Measurements from ENCODE around the gene SAP30BP.

SAP30BP gene

GRCh38 chr17:75625813-75626486 is 41.2 kb upstream of the SAP30BP start:
- Histone ChIP-seq H3K9me3 (ENCODE audit: control insufficient read depth in 1 of 2, low read length in 2 of 2) (no peaks in the 10 kb centered on the region), H3K36me3 (ENCODE audit: control insufficient read depth in 1 of 2, insufficient read depth in 2 of 2, low read length in 2 of 2) (peaks cover 14 to 78% of the 10 kb centered on the region in 2 donors), H3K27ac (ENCODE audit: low read depth, low read length) (no peak overlapping the region), H3K27me3 (ENCODE audit: control insufficient read depth in 1 of 2, insufficient read depth in 2 of 2, low read length in 2 of 2) (no peaks in the 10 kb centered on the region), H3K4me1 (ENCODE audit: control insufficient read depth in 1 of 2, insufficient read depth in 2 of 2, low read length in 2 of 2) (no peaks in the 10 kb centered on the region), H3K9ac (ENCODE audit: low read depth in 1 of 2, low read length in 2 of 2) (no peak overlapping the region), H3K4me3 (ENCODE audit: low read depth in 1 of 2, low read length in 2 of 2) (no peak overlapping the region)

- H3K27me3 ChIP-seq (ENCODE audit: control insufficient read depth in 1 of 2, insufficient read depth in 2 of 2, low read length in 2 of 2) = no peaks in the 10 kb centered on the region
- no peak overlapping the region for H3K27ac ChIP-seq (ENCODE audit: low read depth, low read length)
- no peak overlapping the region for H3K9ac ChIP-seq (ENCODE audit: low read depth in 1 of 2, low read length in 2 of 2)
- H3K4me3 ChIP-seq (ENCODE audit: low read depth in 1 of 2, low read length in 2 of 2) = no peak overlapping the region
- no peaks in the 10 kb centered on the region for H3K9me3 ChIP-seq (ENCODE audit: control insufficient read depth in 1 of 2, low read length in 2 of 2)
- peaks cover 11 to 72% of the 10 kb centered on the region in 2 donors for H3K36me3 ChIP-seq (ENCODE audit: control insufficient read depth in 1 of 2, insufficient read depth in 2 of 2, low read length in 2 of 2)
- H3K4me1 ChIP-seq (ENCODE audit: control insufficient read depth in 1 of 2, insufficient read depth in 2 of 2, low read length in 2 of 2) = no peaks in the 10 kb centered on the region
Measured at GRCh38 chr17:75626496-75627038, 40.6 kb upstream of the SAP30BP start.

DNA sequence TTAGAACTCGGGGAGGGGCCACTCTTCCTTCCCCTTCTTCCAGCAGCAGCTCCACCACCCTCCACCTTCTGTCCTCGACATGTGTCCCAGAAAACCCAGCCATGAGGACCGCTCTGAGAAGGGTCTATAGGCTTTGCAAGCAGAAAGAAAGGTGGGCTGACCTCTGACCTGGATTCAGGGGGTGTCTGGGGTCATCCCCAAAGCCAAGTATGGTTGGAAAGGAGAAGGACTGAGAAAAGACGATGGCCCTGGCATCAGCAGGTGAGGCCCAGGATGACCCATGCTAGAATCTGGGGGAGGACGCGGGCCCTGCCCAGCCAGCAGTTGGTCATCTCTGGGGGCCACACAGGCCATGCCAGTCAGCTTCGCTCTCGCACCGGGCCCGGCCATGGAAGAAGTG is 40.0 kb upstream of the SAP30BP start:
- Histone ChIP-seq H3K4me3 (ENCODE audit: low read depth in 1 of 2, low read length in 2 of 2) (no peak overlapping the region), H3K4me1 (ENCODE audit: control insufficient read depth in 1 of 2, insufficient read depth in 2 of 2, low read length in 2 of 2) (peaks cover 0 to 3% of the 10 kb centered on the region in 2 donors), H3K27ac (ENCODE audit: low read depth, low read length) (no peak overlapping the region), H3K9ac (ENCODE audit: low read depth in 1 of 2, low read length in 2 of 2) (no peak overlapping the region), H3K27me3 (ENCODE audit: control insufficient read depth in 1 of 2, insufficient read depth in 2 of 2, low read length in 2 of 2) (no peaks in the 10 kb centered on the region), H3K36me3 (ENCODE audit: control insufficient read depth in 1 of 2, insufficient read depth in 2 of 2, low read length in 2 of 2) (peaks cover 11 to 71% of the 10 kb centered on the region in 2 donors), H3K9me3 (ENCODE audit: control insufficient read depth in 1 of 2, low read length in 2 of 2) (no peaks in the 10 kb centered on the region)

GRCh38 chr17:75628425-75628824 is 38.7 kb upstream of the SAP30BP start:
- Histone ChIP-seq H3K9me3 (ENCODE audit: control insufficient read depth in 1 of 2, low read length in 2 of 2) (no peaks in the 10 kb centered on the region), H3K27ac (ENCODE audit: low read depth, low read length) (no peak overlapping the region), H3K4me3 (ENCODE audit: low read depth in 1 of 2, low read length in 2 of 2) (no peak overlapping the region), H3K27me3 (ENCODE audit: control insufficient read depth in 1 of 2, insufficient read depth in 2 of 2, low read length in 2 of 2) (no peaks in the 10 kb centered on the region), H3K36me3 (ENCODE audit: control insufficient read depth in 1 of 2, insufficient read depth in 2 of 2, low read length in 2 of 2) (peaks cover 11 to 63% of the 10 kb centered on the region in 2 donors), H3K4me1 (ENCODE audit: control insufficient read depth in 1 of 2, insufficient read depth in 2 of 2, low read length in 2 of 2) (peaks cover 9 to 13% of the 10 kb centered on the region in 2 donors), H3K9ac (ENCODE audit: low read depth in 1 of 2, low read length in 2 of 2) (no peak overlapping the region)

DNA sequence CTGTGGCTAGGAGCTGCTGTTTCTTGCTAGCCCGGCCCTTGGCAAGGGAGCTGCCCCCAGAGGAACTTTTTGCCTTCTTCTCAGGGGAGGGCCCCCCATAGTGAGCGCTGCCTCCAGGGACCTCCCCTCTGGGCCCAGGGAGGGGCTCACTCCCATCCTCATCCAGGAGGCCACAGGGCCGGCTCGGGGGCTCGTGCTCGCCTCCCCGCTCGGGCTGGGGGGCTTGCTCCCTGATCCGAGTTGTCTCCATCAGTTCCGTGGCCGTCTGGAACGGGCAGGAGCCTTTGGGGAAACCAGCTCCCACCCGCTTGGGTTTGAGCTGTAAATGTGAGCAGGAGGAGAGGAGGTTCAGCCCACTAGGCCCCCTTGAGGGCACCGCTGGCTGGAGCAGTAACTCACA is 38.0 kb upstream of the SAP30BP start:
- H3K36me3 ChIP-seq (ENCODE audit: control insufficient read depth in 1 of 2, insufficient read depth in 2 of 2, low read length in 2 of 2) = peaks cover 11 to 56% of the 10 kb centered on the region in 2 donors
- no peaks in the 10 kb centered on the region for H3K9me3 ChIP-seq (ENCODE audit: control insufficient read depth in 1 of 2, low read length in 2 of 2)
- H3K27me3 ChIP-seq (ENCODE audit: control insufficient read depth in 1 of 2, insufficient read depth in 2 of 2, low read length in 2 of 2) = no peaks in the 10 kb centered on the region
- no peak overlapping the region for H3K4me3 ChIP-seq (ENCODE audit: low read depth in 1 of 2, low read length in 2 of 2)
- peaks cover 17 to 21% of the 10 kb centered on the region in 2 donors for H3K4me1 ChIP-seq (ENCODE audit: control insufficient read depth in 1 of 2, insufficient read depth in 2 of 2, low read length in 2 of 2)
- H3K9ac ChIP-seq (ENCODE audit: low read depth in 1 of 2, low read length in 2 of 2) = no peak overlapping the region
- no peak overlapping the region for H3K27ac ChIP-seq (ENCODE audit: low read depth, low read length)

GRCh38 chr17:75630071-75630917 is 36.8 kb upstream of the SAP30BP start:
- Histone ChIP-seq H3K9ac (ENCODE audit: low read depth in 1 of 2, low read length in 2 of 2) (no peak overlapping the region), H3K27ac (ENCODE audit: low read depth, low read length) (no peak overlapping the region), H3K4me3 (ENCODE audit: low read depth in 1 of 2, low read length in 2 of 2) (no peak overlapping the region), H3K36me3 (ENCODE audit: control insufficient read depth in 1 of 2, insufficient read depth in 2 of 2, low read length in 2 of 2) (peaks cover 11 to 44% of the 10 kb centered on the region in 2 donors), H3K9me3 (ENCODE audit: control insufficient read depth in 1 of 2, low read length in 2 of 2) (no peaks in the 10 kb centered on the region), H3K27me3 (ENCODE audit: control insufficient read depth in 1 of 2, insufficient read depth in 2 of 2, low read length in 2 of 2) (no peaks in the 10 kb centered on the region), H3K4me1 (ENCODE audit: control insufficient read depth in 1 of 2, insufficient read depth in 2 of 2, low read length in 2 of 2) (peaks cover 28 to 32% of the 10 kb centered on the region in 2 donors)

- no peaks in the 10 kb centered on the region for H3K27me3 ChIP-seq (ENCODE audit: control insufficient read depth in 1 of 2, insufficient read depth in 2 of 2, low read length in 2 of 2)
- peaks cover 37 to 43% of the 10 kb centered on the region in 2 donors for H3K4me1 ChIP-seq (ENCODE audit: control insufficient read depth in 1 of 2, insufficient read depth in 2 of 2, low read length in 2 of 2)
- H3K27ac ChIP-seq (ENCODE audit: low read depth, low read length) = no peak overlapping the region
- no peak overlapping the region for H3K4me3 ChIP-seq (ENCODE audit: low read depth in 1 of 2, low read length in 2 of 2)
- no peaks in the 10 kb centered on the region for H3K9me3 ChIP-seq (ENCODE audit: control insufficient read depth in 1 of 2, low read length in 2 of 2)
- peaks cover 7 to 34% of the 10 kb centered on the region in 2 donors for H3K36me3 ChIP-seq (ENCODE audit: control insufficient read depth in 1 of 2, insufficient read depth in 2 of 2, low read length in 2 of 2)
- H3K9ac ChIP-seq (ENCODE audit: low read depth in 1 of 2, low read length in 2 of 2) = no peak overlapping the region
Measured at GRCh38 chr17:75631353-75631752, 35.8 kb upstream of the SAP30BP start.

GRCh38 chr17:75632428-75632827 is 34.7 kb upstream of the SAP30BP start:
- no peaks in the 10 kb centered on the region for H3K9me3 ChIP-seq (ENCODE audit: control insufficient read depth in 1 of 2, low read length in 2 of 2)
- peaks cover 0 to 23% of the 10 kb centered on the region in 2 donors for H3K36me3 ChIP-seq (ENCODE audit: control insufficient read depth in 1 of 2, insufficient read depth in 2 of 2, low read length in 2 of 2)
- H3K4me1 ChIP-seq (ENCODE audit: control insufficient read depth in 1 of 2, insufficient read depth in 2 of 2, low read length in 2 of 2) = peaks cover 47 to 53% of the 10 kb centered on the region in 2 donors
- no peaks in the 10 kb centered on the region for H3K27me3 ChIP-seq (ENCODE audit: control insufficient read depth in 1 of 2, insufficient read depth in 2 of 2, low read length in 2 of 2)
- no peak overlapping the region for H3K4me3 ChIP-seq (ENCODE audit: low read depth in 1 of 2, low read length in 2 of 2)
- H3K27ac ChIP-seq (ENCODE audit: low read depth, low read length) = no peak overlapping the region
- H3K9ac ChIP-seq (ENCODE audit: low read depth in 1 of 2, low read length in 2 of 2) = no peak overlapping the region

DNA sequence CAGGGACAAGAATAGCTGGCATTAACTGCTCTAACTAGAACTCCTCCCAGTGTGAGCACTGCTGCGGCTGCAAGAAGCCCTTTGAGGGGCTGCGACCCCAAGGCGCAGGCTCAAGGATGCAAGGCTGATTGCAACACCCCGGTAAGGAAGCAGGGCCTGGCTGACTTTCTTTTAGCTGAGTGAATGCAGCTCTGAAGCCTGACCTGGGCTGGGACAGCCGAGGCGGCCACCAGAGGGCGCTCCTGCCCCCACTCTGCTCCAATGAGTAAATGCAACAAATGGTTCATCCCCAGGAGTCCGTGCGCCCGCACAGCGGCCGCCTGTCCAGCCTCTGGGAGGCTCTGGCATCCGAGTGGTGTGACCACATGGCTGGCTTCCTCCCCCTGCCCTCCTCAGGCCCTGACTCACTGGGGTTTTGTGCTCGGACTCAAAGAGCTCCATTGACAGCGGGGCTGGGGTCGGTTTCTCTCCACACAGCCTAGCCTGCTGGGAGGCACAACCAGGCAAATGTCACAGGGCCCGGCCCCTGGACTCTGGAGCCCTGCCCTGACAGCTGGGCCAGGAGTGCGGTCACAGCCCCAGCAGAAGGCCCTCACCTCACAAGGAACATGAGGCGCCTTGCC is 34.2 kb upstream of the SAP30BP start, which contains the start of gene SMIM5:
Gene SMIM5 (plus strand): TSS at position 572 of the 623 bp plus-strand sequence. CDS start 6,768 bp downstream, outside the sequence.
- H3K27ac ChIP-seq (ENCODE audit: low read depth, low read length) = peak within 1 kb of the TSS; percentile 77
- peak within 1 kb of the TSS; percentile 24 to 54 for H3K4me3 ChIP-seq (ENCODE audit: low read depth in 1 of 2, low read length in 2 of 2)
- peak within 1 kb of the TSS; percentile 30 to 51 for H3K9ac ChIP-seq (ENCODE audit: low read depth in 1 of 2, low read length in 2 of 2)
- no peaks in the 10 kb centered on the region for H3K9me3 ChIP-seq (ENCODE audit: control insufficient read depth in 1 of 2, low read length in 2 of 2)
- H3K4me1 ChIP-seq (ENCODE audit: control insufficient read depth in 1 of 2, insufficient read depth in 2 of 2, low read length in 2 of 2) = peaks cover 51 to 58% of the 10 kb centered on the region in 2 donors
- H3K36me3 ChIP-seq (ENCODE audit: control insufficient read depth in 1 of 2, insufficient read depth in 2 of 2, low read length in 2 of 2) = peaks cover 0 to 21% of the 10 kb centered on the region in 2 donors
- no peaks in the 10 kb centered on the region for H3K27me3 ChIP-seq (ENCODE audit: control insufficient read depth in 1 of 2, insufficient read depth in 2 of 2, low read length in 2 of 2)
